ENCODE data around the gene CCDC12.

CCDC12 gene

GRCh38 chr3:46884929-46885328, 91.6 kb downstream of the CCDC12 start:
- DNase-seq = no peak

- no peak for DNase-seq
Observed at GRCh38 chr3:46884427-46884826, 92.1 kb downstream of the CCDC12 start.

GRCh38 chr3:46883830-46884185, 92.7 kb downstream of the CCDC12 start:
- DNase-seq = no peak

- DNase-seq = no peak
Observed at GRCh38 chr3:46883054-46883829, 93.3 kb downstream of the CCDC12 start.

- DNase-seq = no peak
Observed at GRCh38 chr3:46882377-46883053, 94.0 kb downstream of the CCDC12 start.

- no peak for DNase-seq
Observed at GRCh38 chr3:46881596-46882376, 94.8 kb downstream of the CCDC12 start.

GRCh38 chr3:46880884-46881595, 95.5 kb downstream of the CCDC12 start:
- DNase-seq = no peak

GRCh38 chr3:46878781-46879436, 97.6 kb downstream of the CCDC12 start:
- DNase-seq = no peak

- DNase-seq = no peak
Observed at GRCh38 chr3:46877406-46878125, 99.0 kb downstream of the CCDC12 start, which contains the start of gene PTH1R. Gene PTH1R, plus strand, starts transcription at chr3:46877721. Its CDS starts 5,839 bp downstream, at chr3:46883560.

GRCh38 chr3:46876313-46877300, 99.9 kb downstream of the CCDC12 start:
- DNase-seq = no peak

- DNase-seq = no peak
Observed at GRCh38 chr3:46875560-46875959, 101.0 kb downstream of the CCDC12 start.

- no peak for DNase-seq
Observed at GRCh38 chr3:46874430-46874829, 102.1 kb downstream of the CCDC12 start.

- no peak for DNase-seq
Observed at GRCh38 chr3:46873521-46873920, 103.0 kb downstream of the CCDC12 start.
